ENCODE data around the gene EXOG.

Gene EXOG

GRCh38 chr3:38555149-38555840 is 59.2 kb downstream of the EXOG start:
- Histone ChIP-seq H4K20me1 (ENCODE audit: insufficient read depth, low read length) (no peaks in the 10 kb centered on the region), H3K79me2 (ENCODE audit: low read length) (no peaks in the 10 kb centered on the region), H3K9me2 (replicated peaks; ENCODE audit: insufficient read depth, low read length) (no peaks in the 10 kb centered on the region), H3K9ac (ENCODE audit: low read length) (no peak overlapping the region), H2AFZ (ENCODE audit: low read length) (no peak overlapping the region), H3K36me3 (replicated peaks; ENCODE audit: insufficient read depth, low read length) (no peaks in the 10 kb centered on the region), H3K9me3 (replicated peaks; ENCODE audit: insufficient read depth, low read length) (no peaks in the 10 kb centered on the region), H3K4me1 (ENCODE audit: low read length) (no peaks in the 10 kb centered on the region), H3K27ac (ENCODE audit: low read length) (no peak overlapping the region), H3K4me2 (ENCODE audit: low read depth, low read length) (no peak overlapping the region), H3F3A (ENCODE audit: insufficient read depth, low read length) (no peaks in the 10 kb centered on the region), H3K4me3 (ENCODE audit: low read length) (no peak overlapping the region), H3K27me3 (replicated peaks; ENCODE audit: insufficient read depth, low read length) (no peaks in the 10 kb centered on the region)
- TF ChIP-seq EZH2phosphoT487 (IDR thresholded peaks at IDR 0.05; ENCODE audit: low read length) (no peak), CTCF (IDR thresholded peaks at IDR 0.05; ENCODE audit: low read length) (no peak), EZH2 (optimal IDR thresholded peaks at IDR 0.05; ENCODE audit: low read depth, low read length) (no peak)
- DNase-seq, result no peak

- no peak for DNase-seq
- Histone ChIP-seq H3K4me3 (ENCODE audit: low read length) (no peak overlapping the region), H2AFZ (ENCODE audit: low read length) (no peak overlapping the region), H3K27ac (ENCODE audit: low read length) (no peak overlapping the region), H3K4me1 (ENCODE audit: low read length) (no peaks in the 10 kb centered on the region), H3K36me3 (replicated peaks; ENCODE audit: insufficient read depth, low read length) (no peaks in the 10 kb centered on the region), H3F3A (ENCODE audit: insufficient read depth, low read length) (no peaks in the 10 kb centered on the region), H3K27me3 (replicated peaks; ENCODE audit: insufficient read depth, low read length) (no peaks in the 10 kb centered on the region), H3K9me2 (replicated peaks; ENCODE audit: insufficient read depth, low read length) (no peaks in the 10 kb centered on the region), H3K4me2 (ENCODE audit: low read depth, low read length) (no peak overlapping the region), H3K9me3 (replicated peaks; ENCODE audit: insufficient read depth, low read length) (no peaks in the 10 kb centered on the region), H3K9ac (ENCODE audit: low read length) (no peak overlapping the region), H4K20me1 (ENCODE audit: insufficient read depth, low read length) (no peaks in the 10 kb centered on the region), H3K79me2 (ENCODE audit: low read length) (no peaks in the 10 kb centered on the region)
- TF ChIP-seq EZH2 (optimal IDR thresholded peaks at IDR 0.05; ENCODE audit: low read depth, low read length) (no peak), EZH2phosphoT487 (IDR thresholded peaks at IDR 0.05; ENCODE audit: low read length) (no peak), CTCF (IDR thresholded peaks at IDR 0.05; ENCODE audit: low read length) (no peak)
Observed at GRCh38 chr3:38555926-38556325, 59.8 kb downstream of the EXOG start.

- Histone ChIP-seq H3K4me3 (ENCODE audit: low read length) (no peak overlapping the region), H3K9me3 (replicated peaks; ENCODE audit: insufficient read depth, low read length) (no peaks in the 10 kb centered on the region), H2AFZ (ENCODE audit: low read length) (no peak overlapping the region), H3K9ac (ENCODE audit: low read length) (no peak overlapping the region), H3K4me2 (ENCODE audit: low read depth, low read length) (no peak overlapping the region), H3K27me3 (replicated peaks; ENCODE audit: insufficient read depth, low read length) (no peaks in the 10 kb centered on the region), H3F3A (ENCODE audit: insufficient read depth, low read length) (no peaks in the 10 kb centered on the region), H3K79me2 (ENCODE audit: low read length) (no peaks in the 10 kb centered on the region), H3K4me1 (ENCODE audit: low read length) (no peaks in the 10 kb centered on the region), H3K27ac (ENCODE audit: low read length) (no peak overlapping the region), H3K36me3 (replicated peaks; ENCODE audit: insufficient read depth, low read length) (no peaks in the 10 kb centered on the region), H3K9me2 (replicated peaks; ENCODE audit: insufficient read depth, low read length) (no peaks in the 10 kb centered on the region), H4K20me1 (ENCODE audit: insufficient read depth, low read length) (no peaks in the 10 kb centered on the region)
- TF ChIP-seq EZH2 (optimal IDR thresholded peaks at IDR 0.05; ENCODE audit: low read depth, low read length) (no peak), EZH2phosphoT487 (IDR thresholded peaks at IDR 0.05; ENCODE audit: low read length) (no peak), CTCF (IDR thresholded peaks at IDR 0.05; ENCODE audit: low read length) (no peak)
- no peak for DNase-seq
Observed at GRCh38 chr3:38556640-38557358, 60.7 kb downstream of the EXOG start.

Measured in MM.1S (cell line).